CD14-positive monocyte (primary cell): Measurements from ENCODE around the gene TMEM45A. TPM values are rescaled to one million over a fixed set of nuclear protein-coding genes. Genes with fewer than 3 reads are reported as not detected.

Source experiments
- DNase-seq, 3 donors: peaks; one replicate each; pipeline ENCODE4 v3.0.0-alpha.2; 2011 to 2022
- H2AFZ ChIP-seq: 2 replicates; pipeline ENCODE4 v1.6.0; 2012; ENCODE audit warnings: mild to moderate bottlenecking, low read depth, low read length, inconsistent platforms; ENCODE audit not compliant: insufficient read depth, poor library complexity, severe bottlenecking
- H3K27ac ChIP-seq, 2 donors: 1 replicate in 1 of 2; 2 replicates in 1 of 2; pipeline ENCODE4 v1.5.1; 2012 to 2013; ENCODE audit warnings: low read length in 2 of 2, control low read depth in 1 of 2, inconsistent platforms in 1 of 2, low read depth in 1 of 2, mild to moderate bottlenecking in 1 of 2
- H3K27me3 ChIP-seq, 2 donors: one replicate each; pipeline versions ENCODE4 v1.6.0 to v1.6.1; 2011 to 2013; ENCODE audit warnings: low read length in 2 of 2; ENCODE audit not compliant: control insufficient read depth in 2 of 2, insufficient read depth in 2 of 2
- H3K36me3 ChIP-seq, 2 donors: replicated peaks in 1 of 2; 1 replicate in 1 of 2; 2 replicates in 1 of 2; pipeline versions ENCODE4 v1.5.1 to v1.6.1; 2012 to 2013; ENCODE audit warnings: low read length in 2 of 2, control low read depth in 1 of 2, inconsistent platforms in 1 of 2, mild to moderate bottlenecking in 1 of 2; ENCODE audit not compliant: insufficient read depth in 2 of 2, control insufficient read depth in 1 of 2
- H3K4me1 ChIP-seq, 2 donors: 1 replicate in 1 of 2; 2 replicates in 1 of 2; pipeline versions ENCODE4 v1.5.1 to v1.6.1; 2012 to 2013; ENCODE audit warnings: low read length in 2 of 2, control low read depth in 1 of 2, inconsistent platforms in 1 of 2, mild to moderate bottlenecking in 1 of 2, moderate library complexity in 1 of 2; ENCODE audit not compliant: insufficient read depth in 2 of 2, control insufficient read depth in 1 of 2
- H3K4me2 ChIP-seq: replicated peaks from 2 replicates; pipeline ENCODE3; 2012; ENCODE audit warnings: low read length, moderate library complexity, mild to moderate bottlenecking; ENCODE audit not compliant: poor library complexity, severe bottlenecking; ENCODE audit errors: extremely low read depth
- H3K4me3 ChIP-seq, 3 experiments: fragments of 200-600 bp in 1 of 3; sonication (generic) in 1 of 3; replicated peaks in 1 of 3; 1 replicate in 2 of 3; 2 replicates in 1 of 3; pipeline ENCODE4 v1.5.1; 2011 to 2013; ENCODE audit warnings: low read length in 3 of 3, mild to moderate bottlenecking in 3 of 3, control low read depth in 2 of 3, low read depth in 2 of 3, inconsistent platforms in 1 of 3, moderate library complexity in 1 of 3
- H3K79me2 ChIP-seq: 2 replicates; pipeline ENCODE4 v1.6.0; 2012; ENCODE audit warnings: mild to moderate bottlenecking, control low read depth, inconsistent platforms, low read length, moderate library complexity; ENCODE audit not compliant: insufficient read depth
- H3K9ac ChIP-seq: 2 replicates; pipeline ENCODE4 v1.6.0; 2017; ENCODE audit warnings: low read length, mild to moderate bottlenecking; ENCODE audit not compliant: insufficient read depth, poor library complexity, severe bottlenecking
- H3K9me3 ChIP-seq, 2 donors: replicated peaks in 1 of 2; 1 replicate in 1 of 2; 2 replicates in 1 of 2; pipeline versions ENCODE4 v1.5.1 to v1.6.1; 2012 to 2013; ENCODE audit warnings: low read length in 2 of 2, control low read depth in 1 of 2; ENCODE audit not compliant: control insufficient read depth in 1 of 2, insufficient read depth in 1 of 2
- H4K20me1 ChIP-seq: 2 replicates; pipeline ENCODE4 v1.6.0; 2012; ENCODE audit warnings: mild to moderate bottlenecking, low read length, control low read depth, moderate library complexity; ENCODE audit not compliant: insufficient read depth
- H3K27ac Mint-ChIP-seq, 7 donors: one replicate each; pipeline ENCODE4 v1.8.0; 2020; ENCODE audit warnings: mild to moderate bottlenecking in 7 of 7, mixed read lengths in 7 of 7, moderate library complexity in 6 of 7, inconsistent platforms in 2 of 7
- H3K27me3 Mint-ChIP-seq, 3 donors: one replicate each; pipeline ENCODE4 v1.8.0; 2021 to 2022; ENCODE audit warnings: low read depth in 3 of 3, mild to moderate bottlenecking in 3 of 3, mixed read lengths in 3 of 3, moderate library complexity in 3 of 3, inconsistent platforms in 1 of 3
- H3K36me3 Mint-ChIP-seq, 2 donors: one replicate each; pipeline ENCODE4 v1.8.0; 2020; ENCODE audit warnings: mixed read lengths in 2 of 2, inconsistent platforms in 1 of 2, mild to moderate bottlenecking in 1 of 2
- H3K4me1 Mint-ChIP-seq: one replicate; pipeline ENCODE4 v1.8.0; 2020; ENCODE audit warnings: mild to moderate bottlenecking, mixed read lengths
- H3K4me3 Mint-ChIP-seq, 2 donors: one replicate each; pipeline ENCODE4 v1.8.0; 2020; ENCODE audit warnings: mild to moderate bottlenecking in 2 of 2, mixed read lengths in 2 of 2, moderate library complexity in 1 of 2
- H3K9me3 Mint-ChIP-seq, 7 donors: one replicate each; pipeline ENCODE4 v1.8.0; 2020 to 2022; ENCODE audit warnings: mixed read lengths in 7 of 7, mild to moderate bottlenecking in 6 of 7, moderate library complexity in 6 of 7, inconsistent platforms in 2 of 7
- WGBS: methylation state at CpG from one replicate; pipeline ENCODE4 v1.1.5; 2013; ENCODE audit warnings: missing lambda C conversion rate; ENCODE audit not compliant: insufficient coverage; 5-methylcytosine and 5-hydroxymethylcytosine counted together
- intact Hi-C, 2 donors: fragments of 100-400 bp; cut with micrococcal nuclease; formaldehyde crosslinking; loops; one replicate each; pipeline versions ENCODE4 v1.15.0 to v1.15.1; 2023
- polyA plus RNA-seq, 3 donors: library from polyadenylated mRNA; depleted of rRNA in 1 of 3; unstranded in 2 of 3; stranded (reverse) in 1 of 3; fragments of 300-500 nt in 2 of 3; fragments of >200 nt in 1 of 3; fragmentation: Illumina TruSeq in 2 of 3; gene quantifications; 1 replicate in 2 of 3; 2 replicates in 1 of 3; pipeline ENCODE4 v1.2.3, GENCODE V29; 2012 to 2021
- TF ChIP-seq, protein P1 (sequence below): fragments of 200-600 bp; IDR thresholded peaks from one replicate; pipeline ENCODE4 v1.8.0; 2022; ENCODE audit warnings: antibody characterized with exemption, mild to moderate bottlenecking

The TMEM45A gene
- polyA plus RNA-seq, 3 donors: 0.03 to 1.5 (median 0.97) TPM

DNA sequence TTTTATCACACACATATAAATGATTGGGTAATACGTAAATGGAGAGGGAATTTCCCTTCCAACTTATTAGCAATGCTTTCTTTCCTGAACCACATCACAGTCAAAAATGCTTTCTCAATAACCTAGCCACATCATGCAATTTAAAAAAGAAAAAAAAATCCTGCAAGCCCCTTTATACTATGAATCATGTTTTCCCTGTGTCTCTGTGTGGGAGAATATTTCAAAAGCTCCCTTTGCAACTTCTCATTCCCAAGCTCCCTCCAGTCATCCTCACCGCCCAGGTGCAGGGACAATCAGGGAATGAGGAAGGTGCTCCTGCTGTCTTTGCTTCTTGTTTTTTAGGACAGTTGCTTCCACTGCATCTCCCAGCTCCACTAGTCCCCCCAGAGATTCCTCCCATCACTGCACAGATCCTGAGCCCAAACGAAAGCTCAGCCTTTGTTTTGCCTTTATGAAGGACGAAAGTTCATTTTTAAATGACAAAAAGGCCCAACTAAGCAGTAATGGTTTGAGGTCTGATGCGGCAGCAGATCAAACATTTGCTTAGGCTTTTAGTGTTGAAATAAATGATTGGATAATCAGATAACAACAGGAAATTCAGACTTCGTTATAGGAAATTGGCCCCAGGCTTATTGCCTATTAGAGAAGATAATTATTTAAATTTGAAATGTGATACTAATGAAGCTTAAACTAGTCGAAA, 69.2 kb downstream of the TMEM45A start:
- Histone ChIP-seq H3K36me3 (no peaks in the 10 kb centered on the region), H3K4me1 (peaks cover 23 to 34% of the 10 kb centered on the region in 2 donors), H3K27me3 (no peaks in the 10 kb centered on the region), H2AFZ (no peak overlapping the region), H4K20me1 (no peaks in the 10 kb centered on the region), H3K4me2 (no peak overlapping the region), H3K9ac (no peak overlapping the region), H3K79me2 (no peaks in the 10 kb centered on the region), H3K9me3 (no peaks in the 10 kb centered on the region), H3K27ac (no peak overlapping the region), H3K4me3 (no peak overlapping the region)
- Mint-ChIP-seq H3K4me3 (no peak overlapping the region), H3K4me1 (peaks cover 36% of the 10 kb centered on the region), H3K9me3 (no peaks in the 10 kb centered on the region), H3K36me3 (peaks cover 3 to 4% of the 10 kb centered on the region in 2 donors), H3K27me3 (no peaks in the 10 kb centered on the region), H3K27ac (peak overlapping the region in 3 of 7 donors; percentile 14 to 79 (median 32))
- 86% methylated on average over 4 of the region's 7 CpGs for WGBS
- DNase-seq: peak; percentile 18 to 62 (median 49)
- TF ChIP-seq, protein P1, sequence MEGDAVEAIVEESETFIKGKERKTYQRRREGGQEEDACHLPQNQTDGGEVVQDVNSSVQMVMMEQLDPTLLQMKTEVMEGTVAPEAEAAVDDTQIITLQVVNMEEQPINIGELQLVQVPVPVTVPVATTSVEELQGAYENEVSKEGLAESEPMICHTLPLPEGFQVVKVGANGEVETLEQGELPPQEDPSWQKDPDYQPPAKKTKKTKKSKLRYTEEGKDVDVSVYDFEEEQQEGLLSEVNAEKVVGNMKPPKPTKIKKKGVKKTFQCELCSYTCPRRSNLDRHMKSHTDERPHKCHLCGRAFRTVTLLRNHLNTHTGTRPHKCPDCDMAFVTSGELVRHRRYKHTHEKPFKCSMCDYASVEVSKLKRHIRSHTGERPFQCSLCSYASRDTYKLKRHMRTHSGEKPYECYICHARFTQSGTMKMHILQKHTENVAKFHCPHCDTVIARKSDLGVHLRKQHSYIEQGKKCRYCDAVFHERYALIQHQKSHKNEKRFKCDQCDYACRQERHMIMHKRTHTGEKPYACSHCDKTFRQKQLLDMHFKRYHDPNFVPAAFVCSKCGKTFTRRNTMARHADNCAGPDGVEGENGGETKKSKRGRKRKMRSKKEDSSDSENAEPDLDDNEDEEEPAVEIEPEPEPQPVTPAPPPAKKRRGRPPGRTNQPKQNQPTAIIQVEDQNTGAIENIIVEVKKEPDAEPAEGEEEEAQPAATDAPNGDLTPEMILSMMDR: no peak
- intact Hi-C loops: no loop called here

DNA sequence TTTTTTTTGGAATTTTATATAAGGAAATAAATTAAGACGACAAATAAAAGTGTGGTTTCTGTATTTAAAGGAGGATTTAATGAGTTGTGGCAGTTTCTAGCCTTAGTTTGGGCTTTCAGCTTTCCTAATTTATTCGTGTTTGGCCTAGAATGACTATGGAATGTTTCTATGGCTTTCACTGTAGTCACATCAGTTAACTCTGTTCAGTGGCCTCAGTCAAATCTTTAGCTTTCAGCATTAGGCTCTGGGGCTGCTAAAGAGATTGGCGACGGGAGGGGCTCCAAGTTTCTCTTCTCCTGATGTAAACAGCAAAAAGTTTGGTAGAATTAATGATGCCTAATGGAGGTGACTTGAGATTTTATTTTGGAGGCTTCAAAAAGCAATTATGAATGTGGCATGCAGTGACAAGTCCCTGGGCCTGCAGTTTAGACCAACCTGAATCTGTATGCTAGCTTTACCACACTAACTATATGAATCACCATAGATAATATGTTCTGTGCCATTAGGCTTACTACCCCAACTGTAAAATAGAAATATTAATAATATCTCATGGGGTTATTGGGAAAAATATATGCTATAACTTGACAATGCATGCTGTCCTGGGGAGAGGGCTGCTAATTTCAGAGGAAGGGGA, 69.9 kb downstream of the TMEM45A start:
- Histone ChIP-seq H3K9me3 (no peaks in the 10 kb centered on the region), H3K4me2 (no peak overlapping the region), H4K20me1 (no peaks in the 10 kb centered on the region), H2AFZ (no peak overlapping the region), H3K79me2 (no peaks in the 10 kb centered on the region), H3K4me3 (no peak overlapping the region), H3K9ac (no peak overlapping the region), H3K27me3 (no peaks in the 10 kb centered on the region), H3K36me3 (no peaks in the 10 kb centered on the region), H3K4me1 (peaks cover 16 to 26% of the 10 kb centered on the region in 2 donors), H3K27ac (no peak overlapping the region)
- Mint-ChIP-seq H3K9me3 (no peaks in the 10 kb centered on the region), H3K4me3 (no peak overlapping the region), H3K27ac (peak overlapping the region in 2 of 7 donors; percentile 21 to 43), H3K36me3 (peaks cover 3 to 4% of the 10 kb centered on the region in 2 donors), H3K27me3 (no peaks in the 10 kb centered on the region), H3K4me1 (peaks cover 30% of the 10 kb centered on the region)
- intact Hi-C loops: no loop called here
- TF ChIP-seq, protein P1: no peak
- WGBS: 100% methylated on average over 3 of the region's 4 CpGs
- no peak for DNase-seq
